MCF 10A (cell line): ENCODE data around the gene TAS2R41. TPM values are rescaled to one million over a fixed set of nuclear protein-coding genes. Genes with fewer than 3 reads are reported as not detected.

Source experiments
- BruUV-seq: library from RNA; stranded (reverse); fragments of 400-500 nt; replicated peaks from 2 replicates; lab custom pipeline; 2021; lab: Mats Ljungman, UMichigan
- CTCF ChIA-PET: fragments of 300-600 bp; sonication (Branson Sonifier 250); formaldehyde crosslinking; extraction: SDS; loops from one replicate; lab custom pipeline; 2021; ENCODE audit warnings: antibody characterized with exemption, inconsistent platforms; lab: Yijun Ruan, JAX
- POLR2A ChIA-PET: fragments of 300-600, 350-650 bp; sonication (Branson Sonifier 250); formaldehyde crosslinking; extraction: SDS; loops from one replicate; lab custom pipeline; 2020; ENCODE audit warnings: antibody characterized with exemption, inconsistent platforms; lab: Yijun Ruan, JAX
- DNase-seq: peaks from one replicate; pipeline ENCODE4 v3.0.0-alpha.2; 2018; ENCODE audit not compliant: unreplicated experiment
- H3K27ac Mint-ChIP-seq: one replicate; pipeline ENCODE4 v1.8.0; 2022; ENCODE audit warnings: mild to moderate bottlenecking, low read depth, mixed read lengths; ENCODE audit not compliant: unreplicated experiment
- H3K27me3 Mint-ChIP-seq: one replicate; pipeline ENCODE4 v1.8.0; 2022; ENCODE audit warnings: mixed read lengths; ENCODE audit not compliant: insufficient read depth, unreplicated experiment
- H3K36me3 Mint-ChIP-seq: one replicate; pipeline ENCODE4 v1.8.0; 2022; ENCODE audit warnings: mild to moderate bottlenecking, moderate library complexity, mixed read lengths; ENCODE audit not compliant: insufficient read depth, unreplicated experiment
- H3K4me1 Mint-ChIP-seq: one replicate; pipeline ENCODE4 v1.8.0; 2022; ENCODE audit warnings: mixed read lengths; ENCODE audit not compliant: insufficient read depth, unreplicated experiment
- H3K4me3 Mint-ChIP-seq: one replicate; pipeline ENCODE4 v1.8.0; 2022; ENCODE audit warnings: mild to moderate bottlenecking, moderate library complexity, mixed read lengths; ENCODE audit not compliant: unreplicated experiment
- H3K9me3 Mint-ChIP-seq: one replicate; pipeline ENCODE4 v1.8.0; 2022; ENCODE audit warnings: mixed read lengths; ENCODE audit not compliant: unreplicated experiment
- intact Hi-C: fragments of 100-400 bp; cut with micrococcal nuclease; formaldehyde crosslinking; loops from 2 replicates; pipeline ENCODE4 v1.14.1; 2022
- total RNA-seq: library from RNA; stranded (reverse); gene quantifications from 2 replicates; pipeline ENCODE4 v1.2.3, GENCODE V29; 2022
- TF ChIP-seq, protein P1 (sequence below): fragments of 200-600 bp; IDR thresholded peaks from one replicate; pipeline ENCODE4 v1.8.0; 2022; ENCODE audit warnings: antibody characterized with exemption, mild to moderate bottlenecking; ENCODE audit not compliant: unreplicated experiment

Gene TAS2R41
- total RNA-seq, 1 experiment from 2014 or later, result not detected

GRCh38 chr7:143507534-143508055 is 29.9 kb downstream of the TAS2R41 start:
- intact Hi-C loops, result no loop called here
- POLR2A ChIA-PET, result no interaction called here
- Mint-ChIP-seq H3K4me1 (peaks cover 10% of the 10 kb centered on the region), H3K27ac (no peak overlapping the region), H3K4me3 (no peak overlapping the region), H3K36me3 (no peaks in the 10 kb centered on the region), H3K9me3 (peaks cover 7% of the 10 kb centered on the region), H3K27me3 (no peaks in the 10 kb centered on the region)
- TF ChIP-seq, protein P1, sequence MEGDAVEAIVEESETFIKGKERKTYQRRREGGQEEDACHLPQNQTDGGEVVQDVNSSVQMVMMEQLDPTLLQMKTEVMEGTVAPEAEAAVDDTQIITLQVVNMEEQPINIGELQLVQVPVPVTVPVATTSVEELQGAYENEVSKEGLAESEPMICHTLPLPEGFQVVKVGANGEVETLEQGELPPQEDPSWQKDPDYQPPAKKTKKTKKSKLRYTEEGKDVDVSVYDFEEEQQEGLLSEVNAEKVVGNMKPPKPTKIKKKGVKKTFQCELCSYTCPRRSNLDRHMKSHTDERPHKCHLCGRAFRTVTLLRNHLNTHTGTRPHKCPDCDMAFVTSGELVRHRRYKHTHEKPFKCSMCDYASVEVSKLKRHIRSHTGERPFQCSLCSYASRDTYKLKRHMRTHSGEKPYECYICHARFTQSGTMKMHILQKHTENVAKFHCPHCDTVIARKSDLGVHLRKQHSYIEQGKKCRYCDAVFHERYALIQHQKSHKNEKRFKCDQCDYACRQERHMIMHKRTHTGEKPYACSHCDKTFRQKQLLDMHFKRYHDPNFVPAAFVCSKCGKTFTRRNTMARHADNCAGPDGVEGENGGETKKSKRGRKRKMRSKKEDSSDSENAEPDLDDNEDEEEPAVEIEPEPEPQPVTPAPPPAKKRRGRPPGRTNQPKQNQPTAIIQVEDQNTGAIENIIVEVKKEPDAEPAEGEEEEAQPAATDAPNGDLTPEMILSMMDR, result no peak
- no peak for DNase-seq
- no TSS peak for BruUV-seq
- CTCF ChIA-PET, result no interaction called here

DNA sequence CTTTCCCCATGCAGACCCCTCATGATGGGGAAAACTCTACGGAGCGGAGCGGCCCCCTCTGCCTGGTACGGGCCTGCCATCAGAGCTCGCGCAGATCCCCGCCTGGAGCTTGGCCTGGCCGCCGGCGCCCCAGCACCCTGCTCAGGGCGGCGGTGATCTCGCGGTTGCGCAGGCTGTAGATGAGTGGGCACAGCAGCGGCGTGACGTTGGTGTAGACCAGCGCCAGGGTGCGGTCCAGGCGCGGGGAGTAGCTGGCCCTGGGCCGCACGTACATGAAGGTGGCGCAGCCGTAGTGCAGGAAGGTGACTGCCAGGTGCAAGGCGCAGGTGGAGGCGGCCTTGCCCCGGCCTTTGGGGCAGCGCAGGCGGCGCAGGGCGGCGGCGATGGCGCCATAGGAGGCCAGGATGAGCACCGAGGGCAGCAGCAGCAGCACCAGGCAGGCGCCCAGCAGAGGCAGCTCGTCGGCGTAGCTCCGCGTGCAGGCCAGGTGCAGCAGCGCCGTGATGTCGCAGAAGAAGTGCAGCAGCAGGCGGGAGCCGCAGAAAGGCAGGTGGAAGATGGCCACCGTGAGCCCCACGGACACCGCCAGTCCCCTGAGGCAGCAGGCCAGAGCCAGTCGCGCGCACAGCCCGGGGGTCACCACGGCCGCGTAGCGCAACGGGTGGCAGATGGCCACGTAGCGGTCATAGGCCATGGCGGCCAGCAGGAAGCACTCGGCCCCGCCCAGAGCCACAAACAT is 33.4 kb downstream of the TAS2R41 start:
- DNase-seq, result no peak
- H3K4me3 Mint-ChIP-seq, result no peak overlapping the region
- TF ChIP-seq, protein P1, result no peak
- no peaks in the 10 kb centered on the region for H3K27me3 Mint-ChIP-seq
- BruUV-seq, result no TSS peak
- CTCF ChIA-PET, result interaction anchor here (1.7 kb wide), 1 partner anchor 19 kb away, joined by 7 read pairs; no protein-coding TSS in a partner anchor
- intact Hi-C loops, result no loop called here
- POLR2A ChIA-PET, result interaction anchor here (0.5 to 0.7 kb wide), 2 partner anchors 282 to 895 kb away, joined by 3 to 5 read pairs; no protein-coding TSS in a partner anchor
- peaks cover 7% of the 10 kb centered on the region for H3K9me3 Mint-ChIP-seq
- H3K4me1 Mint-ChIP-seq, result peaks cover 14% of the 10 kb centered on the region
- no peak overlapping the region for H3K27ac Mint-ChIP-seq
- H3K36me3 Mint-ChIP-seq, result no peaks in the 10 kb centered on the region

GRCh38 chr7:143511593-143512047 is 33.9 kb downstream of the TAS2R41 start:
- ChIA-PET CTCF (interaction anchor here (1.7 kb wide), 1 partner anchor 20 kb away, joined by 7 read pairs; no protein-coding TSS in a partner anchor), POLR2A (interaction anchor here (0.5 to 0.7 kb wide), 2 partner anchors 283 to 895 kb away, joined by 3 to 5 read pairs; no protein-coding TSS in a partner anchor)
- H3K36me3 Mint-ChIP-seq, result no peaks in the 10 kb centered on the region
- H3K4me3 Mint-ChIP-seq, result no peak overlapping the region
- TF ChIP-seq, protein P1, result no peak
- H3K4me1 Mint-ChIP-seq, result peaks cover 14% of the 10 kb centered on the region
- H3K9me3 Mint-ChIP-seq, result peaks cover 7% of the 10 kb centered on the region
- no peaks in the 10 kb centered on the region for H3K27me3 Mint-ChIP-seq
- intact Hi-C loops, result no loop called here
- no peak overlapping the region for H3K27ac Mint-ChIP-seq
- no TSS peak for BruUV-seq
- no peak for DNase-seq
